CD14-positive monocyte (primary cell): Measurements from ENCODE around the gene NRXN3. TPM values are rescaled to one million over a fixed set of nuclear protein-coding genes. Genes with fewer than 3 reads are reported as not detected.

Experiments used
- DNase-seq, 3 donors: peaks; one replicate each; pipeline ENCODE4 v3.0.0-alpha.2; 2011 to 2022
- H2AFZ ChIP-seq: 2 replicates; pipeline ENCODE4 v1.6.0; 2012; ENCODE audit warnings: mild to moderate bottlenecking, low read depth, low read length, inconsistent platforms; ENCODE audit not compliant: insufficient read depth, poor library complexity, severe bottlenecking
- H3K27ac ChIP-seq, 2 donors: 1 replicate in 1 of 2; 2 replicates in 1 of 2; pipeline ENCODE4 v1.5.1; 2012 to 2013; ENCODE audit warnings: low read length in 2 of 2, control low read depth in 1 of 2, inconsistent platforms in 1 of 2, low read depth in 1 of 2, mild to moderate bottlenecking in 1 of 2
- H3K27me3 ChIP-seq, 2 donors: one replicate each; pipeline versions ENCODE4 v1.6.0 to v1.6.1; 2011 to 2013; ENCODE audit warnings: low read length in 2 of 2; ENCODE audit not compliant: control insufficient read depth in 2 of 2, insufficient read depth in 2 of 2
- H3K36me3 ChIP-seq, 2 donors: replicated peaks in 1 of 2; 1 replicate in 1 of 2; 2 replicates in 1 of 2; pipeline versions ENCODE4 v1.5.1 to v1.6.1; 2012 to 2013; ENCODE audit warnings: low read length in 2 of 2, control low read depth in 1 of 2, inconsistent platforms in 1 of 2, mild to moderate bottlenecking in 1 of 2; ENCODE audit not compliant: insufficient read depth in 2 of 2, control insufficient read depth in 1 of 2
- H3K4me1 ChIP-seq, 2 donors: 1 replicate in 1 of 2; 2 replicates in 1 of 2; pipeline versions ENCODE4 v1.5.1 to v1.6.1; 2012 to 2013; ENCODE audit warnings: low read length in 2 of 2, control low read depth in 1 of 2, inconsistent platforms in 1 of 2, mild to moderate bottlenecking in 1 of 2, moderate library complexity in 1 of 2; ENCODE audit not compliant: insufficient read depth in 2 of 2, control insufficient read depth in 1 of 2
- H3K4me2 ChIP-seq: replicated peaks from 2 replicates; pipeline ENCODE3; 2012; ENCODE audit warnings: low read length, moderate library complexity, mild to moderate bottlenecking; ENCODE audit not compliant: poor library complexity, severe bottlenecking; ENCODE audit errors: extremely low read depth
- H3K4me3 ChIP-seq, 3 experiments: fragments of 200-600 bp in 1 of 3; sonication (generic) in 1 of 3; replicated peaks in 1 of 3; 1 replicate in 2 of 3; 2 replicates in 1 of 3; pipeline ENCODE4 v1.5.1; 2011 to 2013; ENCODE audit warnings: low read length in 3 of 3, mild to moderate bottlenecking in 3 of 3, control low read depth in 2 of 3, low read depth in 2 of 3, inconsistent platforms in 1 of 3, moderate library complexity in 1 of 3
- H3K79me2 ChIP-seq: 2 replicates; pipeline ENCODE4 v1.6.0; 2012; ENCODE audit warnings: mild to moderate bottlenecking, control low read depth, inconsistent platforms, low read length, moderate library complexity; ENCODE audit not compliant: insufficient read depth
- H3K9ac ChIP-seq: 2 replicates; pipeline ENCODE4 v1.6.0; 2017; ENCODE audit warnings: low read length, mild to moderate bottlenecking; ENCODE audit not compliant: insufficient read depth, poor library complexity, severe bottlenecking
- H3K9me3 ChIP-seq, 2 donors: replicated peaks in 1 of 2; 1 replicate in 1 of 2; 2 replicates in 1 of 2; pipeline versions ENCODE4 v1.5.1 to v1.6.1; 2012 to 2013; ENCODE audit warnings: low read length in 2 of 2, control low read depth in 1 of 2; ENCODE audit not compliant: control insufficient read depth in 1 of 2, insufficient read depth in 1 of 2
- H4K20me1 ChIP-seq: 2 replicates; pipeline ENCODE4 v1.6.0; 2012; ENCODE audit warnings: mild to moderate bottlenecking, low read length, control low read depth, moderate library complexity; ENCODE audit not compliant: insufficient read depth
- H3K27ac Mint-ChIP-seq, 7 donors: one replicate each; pipeline ENCODE4 v1.8.0; 2020; ENCODE audit warnings: mild to moderate bottlenecking in 7 of 7, mixed read lengths in 7 of 7, moderate library complexity in 6 of 7, inconsistent platforms in 2 of 7
- H3K27me3 Mint-ChIP-seq, 3 donors: one replicate each; pipeline ENCODE4 v1.8.0; 2021 to 2022; ENCODE audit warnings: low read depth in 3 of 3, mild to moderate bottlenecking in 3 of 3, mixed read lengths in 3 of 3, moderate library complexity in 3 of 3, inconsistent platforms in 1 of 3
- H3K36me3 Mint-ChIP-seq, 2 donors: one replicate each; pipeline ENCODE4 v1.8.0; 2020; ENCODE audit warnings: mixed read lengths in 2 of 2, inconsistent platforms in 1 of 2, mild to moderate bottlenecking in 1 of 2
- H3K4me1 Mint-ChIP-seq: one replicate; pipeline ENCODE4 v1.8.0; 2020; ENCODE audit warnings: mild to moderate bottlenecking, mixed read lengths
- H3K4me3 Mint-ChIP-seq, 2 donors: one replicate each; pipeline ENCODE4 v1.8.0; 2020; ENCODE audit warnings: mild to moderate bottlenecking in 2 of 2, mixed read lengths in 2 of 2, moderate library complexity in 1 of 2
- H3K9me3 Mint-ChIP-seq, 7 donors: one replicate each; pipeline ENCODE4 v1.8.0; 2020 to 2022; ENCODE audit warnings: mixed read lengths in 7 of 7, mild to moderate bottlenecking in 6 of 7, moderate library complexity in 6 of 7, inconsistent platforms in 2 of 7
- WGBS: methylation state at CpG from one replicate; pipeline ENCODE4 v1.1.5; 2013; ENCODE audit warnings: missing lambda C conversion rate; ENCODE audit not compliant: insufficient coverage; 5-methylcytosine and 5-hydroxymethylcytosine counted together
- intact Hi-C, 2 donors: fragments of 100-400 bp; cut with micrococcal nuclease; formaldehyde crosslinking; loops; one replicate each; pipeline versions ENCODE4 v1.15.0 to v1.15.1; 2023
- polyA plus RNA-seq, 3 donors: library from polyadenylated mRNA; depleted of rRNA in 1 of 3; unstranded in 2 of 3; stranded (reverse) in 1 of 3; fragments of 300-500 nt in 2 of 3; fragments of >200 nt in 1 of 3; fragmentation: Illumina TruSeq in 2 of 3; gene quantifications; 1 replicate in 2 of 3; 2 replicates in 1 of 3; pipeline ENCODE4 v1.2.3, GENCODE V29; 2012 to 2021
- TF ChIP-seq, protein P1 (sequence below): fragments of 200-600 bp; IDR thresholded peaks from one replicate; pipeline ENCODE4 v1.8.0; 2022; ENCODE audit warnings: antibody characterized with exemption, mild to moderate bottlenecking

The NRXN3 gene
- polyA plus RNA-seq, 3 donors = not detected

DNA sequence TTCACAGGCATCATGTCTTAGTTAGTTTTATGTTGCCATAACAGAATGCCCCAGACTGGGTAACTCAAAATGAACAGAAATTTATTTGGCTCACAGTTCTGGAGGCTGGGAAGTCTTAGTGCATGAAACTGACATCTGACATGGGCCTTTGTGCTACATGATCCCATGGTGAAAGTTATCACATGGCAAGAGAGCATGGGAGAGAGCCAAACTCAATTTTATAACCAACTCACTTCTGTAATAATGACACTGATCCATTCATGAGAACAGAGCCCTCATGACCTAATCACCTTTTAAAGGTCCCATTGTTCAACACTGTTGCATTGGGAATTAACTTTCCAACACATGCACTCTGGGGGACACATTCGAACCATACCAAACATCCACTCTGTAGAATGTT is 1026.0 kb downstream of the NRXN3 start:
- intact Hi-C loops = no loop called here

DNA sequence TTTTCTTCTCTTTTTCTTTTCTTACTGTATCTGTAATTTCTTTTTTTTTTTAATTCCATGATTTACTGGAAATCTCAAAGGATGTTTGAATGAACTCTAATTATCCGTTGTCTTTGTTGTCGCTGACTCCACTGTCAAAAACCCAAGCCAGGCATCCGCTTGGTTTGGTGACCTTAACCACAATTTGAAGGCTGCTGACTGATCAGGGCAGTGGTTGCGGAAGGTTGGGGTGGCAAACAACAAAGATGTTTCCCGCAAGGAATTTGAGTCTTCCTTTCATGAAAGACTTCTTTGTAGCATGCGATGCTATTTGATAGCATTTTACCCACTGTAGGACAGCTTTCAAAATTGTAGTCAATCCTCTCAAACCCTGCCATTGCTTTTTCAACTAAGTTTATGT is 1027.3 kb downstream of the NRXN3 start:
- Histone ChIP-seq H2AFZ (no peak overlapping the region), H3K4me2 (no peak overlapping the region), H3K4me1 (no peaks in the 10 kb centered on the region), H3K9me3 (no peaks in the 10 kb centered on the region), H3K4me3 (no peak overlapping the region), H4K20me1 (no peaks in the 10 kb centered on the region), H3K27ac (no peak overlapping the region), H3K9ac (no peak overlapping the region), H3K27me3 (no peaks in the 10 kb centered on the region), H3K36me3 (no peaks in the 10 kb centered on the region), H3K79me2 (no peaks in the 10 kb centered on the region)
- WGBS = 92% methylated on average over 3 of the region's 6 CpGs
- TF ChIP-seq, protein P1, sequence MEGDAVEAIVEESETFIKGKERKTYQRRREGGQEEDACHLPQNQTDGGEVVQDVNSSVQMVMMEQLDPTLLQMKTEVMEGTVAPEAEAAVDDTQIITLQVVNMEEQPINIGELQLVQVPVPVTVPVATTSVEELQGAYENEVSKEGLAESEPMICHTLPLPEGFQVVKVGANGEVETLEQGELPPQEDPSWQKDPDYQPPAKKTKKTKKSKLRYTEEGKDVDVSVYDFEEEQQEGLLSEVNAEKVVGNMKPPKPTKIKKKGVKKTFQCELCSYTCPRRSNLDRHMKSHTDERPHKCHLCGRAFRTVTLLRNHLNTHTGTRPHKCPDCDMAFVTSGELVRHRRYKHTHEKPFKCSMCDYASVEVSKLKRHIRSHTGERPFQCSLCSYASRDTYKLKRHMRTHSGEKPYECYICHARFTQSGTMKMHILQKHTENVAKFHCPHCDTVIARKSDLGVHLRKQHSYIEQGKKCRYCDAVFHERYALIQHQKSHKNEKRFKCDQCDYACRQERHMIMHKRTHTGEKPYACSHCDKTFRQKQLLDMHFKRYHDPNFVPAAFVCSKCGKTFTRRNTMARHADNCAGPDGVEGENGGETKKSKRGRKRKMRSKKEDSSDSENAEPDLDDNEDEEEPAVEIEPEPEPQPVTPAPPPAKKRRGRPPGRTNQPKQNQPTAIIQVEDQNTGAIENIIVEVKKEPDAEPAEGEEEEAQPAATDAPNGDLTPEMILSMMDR = no peak
- H3K9me3 Mint-ChIP-seq = peaks cover 0 to 3% (median 0%) of the 10 kb centered on the region in 7 donors
- no peaks in the 10 kb centered on the region for H3K36me3 Mint-ChIP-seq
- H3K4me3 Mint-ChIP-seq = no peak overlapping the region
- no peaks in the 10 kb centered on the region for H3K4me1 Mint-ChIP-seq
- DNase-seq = no peak
- intact Hi-C loops = no loop called here
- H3K27ac Mint-ChIP-seq = no peak overlapping the region
- H3K27me3 Mint-ChIP-seq = peaks cover 0 to 2% (median 0%) of the 10 kb centered on the region in 3 donors

More for the DNA sequence above, 1026.0 kb downstream of the NRXN3 start:
- TF ChIP-seq, protein P1 = no peak
- WGBS = no CpG with 5 or more reads among the region's 1 CpG
- Histone ChIP-seq H3K4me2 (no peak overlapping the region), H3K27me3 (no peaks in the 10 kb centered on the region), H2AFZ (no peak overlapping the region), H3K9me3 (no peaks in the 10 kb centered on the region), H3K36me3 (no peaks in the 10 kb centered on the region), H3K79me2 (no peaks in the 10 kb centered on the region), H3K4me3 (no peak overlapping the region), H3K9ac (no peak overlapping the region), H3K4me1 (no peaks in the 10 kb centered on the region), H3K27ac (no peak overlapping the region), H4K20me1 (no peaks in the 10 kb centered on the region)
- Mint-ChIP-seq H3K27ac (no peak overlapping the region), H3K9me3 (peaks cover 0 to 3% (median 0%) of the 10 kb centered on the region in 7 donors), H3K4me3 (no peak overlapping the region), H3K27me3 (peaks cover 0 to 2% (median 0%) of the 10 kb centered on the region in 3 donors), H3K36me3 (no peaks in the 10 kb centered on the region), H3K4me1 (no peaks in the 10 kb centered on the region)
- no peak for DNase-seq
